ENCODE results near the gene NLGN1.
A peak's percentile ranks its signal among the peaks of the same experiment; 100 is the strongest.
"Not testable (repeated sequence)": the region's sequence is repeated elsewhere in the genome, so short reads cannot be mapped to it uniquely, and the experiment has no call there.

Gene NLGN1

GRCh38 chr3:173594881-173595280 lies 197.3 kb downstream of the NLGN1 start:
- 57% methylated on average over 3 of the region's 3 CpGs for whole genome bisulfite sequencing (ENCODE audit: insufficient coverage)
- DNase-seq; H3K9me3 ChIP-seq (ENCODE audit: control extremely low read depth in 1 of 5, control insufficient read depth in 4 of 5, insufficient read depth in 2 of 5, low read depth in 1 of 5, low read length in 4 of 5); POLR2A ChIA-PET; H3K27me3 ChIP-seq (replicated peaks in 2 of 5; ENCODE audit: control insufficient read depth in 4 of 5, insufficient read depth in 5 of 5, low read length in 4 of 5); H3K4me1 ChIP-seq (ENCODE audit: control extremely low read depth in 1 of 4, control insufficient read depth in 4 of 4, insufficient read depth in 4 of 4, low read length in 3 of 4); H3K27ac ChIP-seq (ENCODE audit: insufficient read depth in 1 of 2, low read depth in 1 of 2, low read length in 2 of 2, poor library complexity in 1 of 2, severe bottlenecking in 2 of 2); CTCF ChIA-PET; H3K36me3 ChIP-seq (ENCODE audit: control insufficient read depth in 4 of 4, insufficient read depth in 4 of 4, low read length in 3 of 4); H3K4me3 ChIP-seq (ENCODE audit: control insufficient read depth in 1 of 7, extremely low read depth in 1 of 7, insufficient read depth in 4 of 7, low read depth in 2 of 7, low read length in 6 of 7): not testable (repeated sequence)

GRCh38 chr3:173599673-173600072 lies 202.1 kb downstream of the NLGN1 start:
- WGBS (ENCODE audit: insufficient coverage) = no CpG with 5 or more reads among the region's 2 CpGs
- POLR2A ChIA-PET = no interaction called here
- Histone ChIP-seq H3K4me3 (ENCODE audit: control insufficient read depth in 1 of 7, extremely low read depth in 1 of 7, insufficient read depth in 4 of 7, low read depth in 2 of 7, low read length in 6 of 7) (no peak overlapping the region), H3K9me3 (ENCODE audit: control extremely low read depth in 1 of 5, control insufficient read depth in 4 of 5, insufficient read depth in 2 of 5, low read depth in 1 of 5, low read length in 4 of 5) (no peaks in the 10 kb centered on the region), H3K36me3 (ENCODE audit: control insufficient read depth in 4 of 4, insufficient read depth in 4 of 4, low read length in 3 of 4) (no peaks in the 10 kb centered on the region), H3K27ac (ENCODE audit: insufficient read depth in 1 of 2, low read depth in 1 of 2, low read length in 2 of 2, poor library complexity in 1 of 2, severe bottlenecking in 2 of 2) (no peak overlapping the region), H3K4me1 (ENCODE audit: control extremely low read depth in 1 of 4, control insufficient read depth in 4 of 4, insufficient read depth in 4 of 4, low read length in 3 of 4) (no peaks in the 10 kb centered on the region), H3K27me3 (replicated peaks in 2 of 5; ENCODE audit: control insufficient read depth in 4 of 5, insufficient read depth in 5 of 5, low read length in 4 of 5) (no peaks in the 10 kb centered on the region)
- DNase-seq = no peak
- CTCF ChIA-PET = no interaction called here

DNA sequence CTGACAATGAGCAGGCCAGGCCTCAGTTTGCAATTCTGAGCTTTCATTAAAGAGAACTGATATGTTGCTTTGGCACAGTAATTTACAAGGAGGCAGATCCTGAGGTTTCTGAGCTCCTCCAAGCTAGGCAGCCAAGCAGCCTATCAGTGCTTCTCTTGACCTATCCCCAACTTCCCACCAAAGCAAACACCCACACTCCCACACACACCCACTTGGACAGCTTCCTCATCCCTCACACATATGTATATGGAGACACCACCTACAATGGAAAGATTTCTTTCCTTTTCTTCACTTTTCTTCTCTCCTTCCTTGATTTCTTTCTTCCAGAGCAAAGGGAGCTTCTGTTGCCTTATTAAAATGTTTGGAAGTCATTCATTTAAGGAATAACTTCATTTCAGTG lies 217.0 kb downstream of the NLGN1 start:
- H3K27ac ChIP-seq (ENCODE audit: insufficient read depth in 1 of 2, low read depth in 1 of 2, low read length in 2 of 2, poor library complexity in 1 of 2, severe bottlenecking in 2 of 2) = no peak overlapping the region
- ChIA-PET POLR2A (no interaction called here), CTCF (no interaction called here)
- H3K9me3 ChIP-seq (ENCODE audit: control extremely low read depth in 1 of 5, control insufficient read depth in 4 of 5, insufficient read depth in 2 of 5, low read depth in 1 of 5, low read length in 4 of 5) = no peaks in the 10 kb centered on the region
- H3K4me1 ChIP-seq (ENCODE audit: control extremely low read depth in 1 of 4, control insufficient read depth in 4 of 4, insufficient read depth in 4 of 4, low read length in 3 of 4) = no peaks in the 10 kb centered on the region
- H3K27me3 ChIP-seq (replicated peaks in 2 of 5; ENCODE audit: control insufficient read depth in 4 of 5, insufficient read depth in 5 of 5, low read length in 4 of 5) = no peaks in the 10 kb centered on the region
- no peak overlapping the region for H3K4me3 ChIP-seq (ENCODE audit: control insufficient read depth in 1 of 7, extremely low read depth in 1 of 7, insufficient read depth in 4 of 7, low read depth in 2 of 7, low read length in 6 of 7)
- DNase-seq = no peak
- H3K36me3 ChIP-seq (ENCODE audit: control insufficient read depth in 4 of 4, insufficient read depth in 4 of 4, low read length in 3 of 4) = no peaks in the 10 kb centered on the region

- Histone ChIP-seq H3K4me3 (ENCODE audit: control insufficient read depth in 1 of 7, extremely low read depth in 1 of 7, insufficient read depth in 4 of 7, low read depth in 2 of 7, low read length in 6 of 7) (no peak overlapping the region), H3K27me3 (replicated peaks in 2 of 5; ENCODE audit: control insufficient read depth in 4 of 5, insufficient read depth in 5 of 5, low read length in 4 of 5) (no peaks in the 10 kb centered on the region), H3K4me1 (ENCODE audit: control extremely low read depth in 1 of 4, control insufficient read depth in 4 of 4, insufficient read depth in 4 of 4, low read length in 3 of 4) (no peaks in the 10 kb centered on the region), H3K9me3 (ENCODE audit: control extremely low read depth in 1 of 5, control insufficient read depth in 4 of 5, insufficient read depth in 2 of 5, low read depth in 1 of 5, low read length in 4 of 5) (no peaks in the 10 kb centered on the region), H3K36me3 (ENCODE audit: control insufficient read depth in 4 of 4, insufficient read depth in 4 of 4, low read length in 3 of 4) (no peaks in the 10 kb centered on the region), H3K27ac (ENCODE audit: insufficient read depth in 1 of 2, low read depth in 1 of 2, low read length in 2 of 2, poor library complexity in 1 of 2, severe bottlenecking in 2 of 2) (no peak overlapping the region)
- no peak for DNase-seq
- CTCF ChIA-PET = no interaction called here
- POLR2A ChIA-PET = no interaction called here
Observed at GRCh38 chr3:173615661-173616060, 218.1 kb downstream of the NLGN1 start.

DNA sequence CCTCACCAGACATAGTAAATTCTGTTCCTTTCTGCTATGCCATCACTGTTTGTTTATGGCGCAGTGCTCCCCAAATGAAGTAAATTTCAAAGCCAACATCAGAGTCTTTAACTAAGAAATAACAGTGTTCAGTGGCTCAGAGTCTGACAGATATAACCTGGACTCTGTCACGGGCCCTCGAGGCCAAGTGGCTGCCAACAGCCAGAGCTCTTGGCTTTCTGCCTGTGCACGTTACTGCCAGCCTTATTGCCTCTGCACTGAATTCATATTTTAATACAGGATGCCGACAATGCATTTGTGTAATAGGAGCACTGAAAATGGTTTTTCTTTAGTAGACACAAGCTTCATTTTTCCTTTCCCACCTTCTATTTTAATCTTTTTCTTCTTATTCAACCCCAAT lies 219.9 kb downstream of the NLGN1 start:
- H3K27me3 ChIP-seq (replicated peaks in 2 of 5; ENCODE audit: control insufficient read depth in 4 of 5, insufficient read depth in 5 of 5, low read length in 4 of 5) = no peaks in the 10 kb centered on the region
- no peak for DNase-seq
- H3K4me3 ChIP-seq (ENCODE audit: control insufficient read depth in 1 of 7, extremely low read depth in 1 of 7, insufficient read depth in 4 of 7, low read depth in 2 of 7, low read length in 6 of 7) = no peak overlapping the region
- CTCF ChIA-PET = no interaction called here
- no peaks in the 10 kb centered on the region for H3K36me3 ChIP-seq (ENCODE audit: control insufficient read depth in 4 of 4, insufficient read depth in 4 of 4, low read length in 3 of 4)
- no peaks in the 10 kb centered on the region for H3K9me3 ChIP-seq (ENCODE audit: control extremely low read depth in 1 of 5, control insufficient read depth in 4 of 5, insufficient read depth in 2 of 5, low read depth in 1 of 5, low read length in 4 of 5)
- H3K4me1 ChIP-seq (ENCODE audit: control extremely low read depth in 1 of 4, control insufficient read depth in 4 of 4, insufficient read depth in 4 of 4, low read length in 3 of 4) = no peaks in the 10 kb centered on the region
- no peak overlapping the region for H3K27ac ChIP-seq (ENCODE audit: insufficient read depth in 1 of 2, low read depth in 1 of 2, low read length in 2 of 2, poor library complexity in 1 of 2, severe bottlenecking in 2 of 2)
- POLR2A ChIA-PET = no interaction called here
- 98% methylated on average over 5 of the region's 5 CpGs for WGBS (ENCODE audit: insufficient coverage)

DNA sequence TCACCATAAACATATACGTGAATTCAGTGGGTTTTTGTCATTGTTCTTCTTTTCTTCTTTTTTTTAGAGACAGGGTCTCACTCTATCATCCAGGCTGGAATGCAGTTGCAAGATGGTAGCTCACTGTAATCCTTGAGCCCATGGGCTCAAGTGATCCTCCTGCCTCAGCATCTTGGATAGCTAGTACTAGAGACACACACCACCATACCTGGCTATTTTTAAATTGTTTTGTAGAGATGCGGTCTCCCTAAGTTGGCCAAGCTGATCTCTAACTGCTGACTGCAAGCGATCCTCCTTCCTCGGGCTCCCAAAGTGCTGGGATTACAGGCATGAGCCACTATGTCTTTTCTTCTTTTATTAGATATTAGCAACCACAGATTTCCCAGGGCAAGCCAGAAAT lies 220.6 kb downstream of the NLGN1 start:
- H3K27me3 ChIP-seq (replicated peaks in 2 of 5; ENCODE audit: control insufficient read depth in 4 of 5, insufficient read depth in 5 of 5, low read length in 4 of 5) = no peaks in the 10 kb centered on the region
- no peak overlapping the region for H3K4me3 ChIP-seq (ENCODE audit: control insufficient read depth in 1 of 7, extremely low read depth in 1 of 7, insufficient read depth in 4 of 7, low read depth in 2 of 7, low read length in 6 of 7)
- no peak for DNase-seq
- CTCF ChIA-PET = no interaction called here
- WGBS (ENCODE audit: insufficient coverage) = 100% methylated on average over 1 of the region's 4 CpGs
- H3K36me3 ChIP-seq (ENCODE audit: control insufficient read depth in 4 of 4, insufficient read depth in 4 of 4, low read length in 3 of 4) = no peaks in the 10 kb centered on the region
- no peaks in the 10 kb centered on the region for H3K9me3 ChIP-seq (ENCODE audit: control extremely low read depth in 1 of 5, control insufficient read depth in 4 of 5, insufficient read depth in 2 of 5, low read depth in 1 of 5, low read length in 4 of 5)
- no peak overlapping the region for H3K27ac ChIP-seq (ENCODE audit: insufficient read depth in 1 of 2, low read depth in 1 of 2, low read length in 2 of 2, poor library complexity in 1 of 2, severe bottlenecking in 2 of 2)
- H3K4me1 ChIP-seq (ENCODE audit: control extremely low read depth in 1 of 4, control insufficient read depth in 4 of 4, insufficient read depth in 4 of 4, low read length in 3 of 4) = no peaks in the 10 kb centered on the region
- POLR2A ChIA-PET = no interaction called here

DNA sequence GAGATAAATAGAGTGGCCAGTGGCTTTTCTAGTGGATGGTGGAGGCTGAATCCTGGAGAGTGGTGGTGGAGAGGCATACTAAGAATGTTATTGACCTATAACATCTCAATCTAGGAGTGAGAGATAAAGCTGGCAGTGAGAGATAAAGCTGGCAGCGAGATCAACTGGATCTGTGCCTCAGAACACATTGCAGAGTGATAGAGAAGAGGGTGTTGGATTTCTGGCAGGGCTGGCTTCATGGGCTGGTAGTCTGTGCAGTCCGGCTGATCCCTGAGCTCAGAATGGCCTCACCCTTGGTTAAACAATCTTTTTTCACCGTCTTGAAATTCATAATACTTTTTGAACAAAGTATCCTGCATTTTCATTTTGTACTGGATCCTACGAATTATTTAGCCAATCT lies 221.2 kb downstream of the NLGN1 start:
- POLR2A ChIA-PET = no interaction called here
- WGBS (ENCODE audit: insufficient coverage) = 78% methylated on average over 1 of the region's 4 CpGs

DNA sequence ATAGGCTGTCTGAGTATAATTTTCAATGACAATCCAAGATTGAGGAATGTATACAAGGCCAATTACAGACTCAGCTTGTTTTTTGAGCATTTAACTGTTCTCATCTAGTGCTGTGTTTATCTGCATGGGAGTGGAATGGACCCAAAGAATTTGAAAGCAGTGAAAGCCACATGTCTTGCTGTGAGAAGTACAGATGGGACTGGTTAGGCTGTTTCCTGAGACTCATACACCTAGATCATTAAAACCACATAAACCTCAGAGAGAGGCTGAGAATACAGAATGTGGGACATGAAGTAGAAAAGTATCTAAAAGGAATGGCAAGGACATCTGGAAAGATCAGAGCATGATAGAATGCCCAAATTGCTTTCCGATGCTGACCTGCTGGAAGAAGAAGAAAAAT lies 224.6 kb downstream of the NLGN1 start:
- 100% methylated on average over 1 of the region's 1 CpG for WGBS (ENCODE audit: insufficient coverage)
- peak in 2 of 3 donors; percentile 3 to 21 for DNase-seq
- H3K4me1 ChIP-seq (ENCODE audit: control extremely low read depth in 1 of 4, control insufficient read depth in 4 of 4, insufficient read depth in 4 of 4, low read length in 3 of 4) = no peaks in the 10 kb centered on the region
- H3K9me3 ChIP-seq (ENCODE audit: control extremely low read depth in 1 of 5, control insufficient read depth in 4 of 5, insufficient read depth in 2 of 5, low read depth in 1 of 5, low read length in 4 of 5) = no peaks in the 10 kb centered on the region
- H3K27ac ChIP-seq (ENCODE audit: insufficient read depth in 1 of 2, low read depth in 1 of 2, low read length in 2 of 2, poor library complexity in 1 of 2, severe bottlenecking in 2 of 2) = no peak overlapping the region
- ChIA-PET POLR2A (no interaction called here), CTCF (no interaction called here)
- H3K4me3 ChIP-seq (ENCODE audit: control insufficient read depth in 1 of 7, extremely low read depth in 1 of 7, insufficient read depth in 4 of 7, low read depth in 2 of 7, low read length in 6 of 7) = no peak overlapping the region
- H3K36me3 ChIP-seq (ENCODE audit: control insufficient read depth in 4 of 4, insufficient read depth in 4 of 4, low read length in 3 of 4) = no peaks in the 10 kb centered on the region
- H3K27me3 ChIP-seq (replicated peaks in 2 of 5; ENCODE audit: control insufficient read depth in 4 of 5, insufficient read depth in 5 of 5, low read length in 4 of 5) = no peaks in the 10 kb centered on the region

More for the DNA sequence above, 221.2 kb downstream of the NLGN1 start:
- H3K27ac ChIP-seq (ENCODE audit: insufficient read depth in 1 of 2, low read depth in 1 of 2, low read length in 2 of 2, poor library complexity in 1 of 2, severe bottlenecking in 2 of 2) = no peak overlapping the region
- H3K36me3 ChIP-seq (ENCODE audit: control insufficient read depth in 4 of 4, insufficient read depth in 4 of 4, low read length in 3 of 4) = no peaks in the 10 kb centered on the region
- H3K4me3 ChIP-seq (ENCODE audit: control insufficient read depth in 1 of 7, extremely low read depth in 1 of 7, insufficient read depth in 4 of 7, low read depth in 2 of 7, low read length in 6 of 7) = no peak overlapping the region
- no peaks in the 10 kb centered on the region for H3K9me3 ChIP-seq (ENCODE audit: control extremely low read depth in 1 of 5, control insufficient read depth in 4 of 5, insufficient read depth in 2 of 5, low read depth in 1 of 5, low read length in 4 of 5)
- H3K4me1 ChIP-seq (ENCODE audit: control extremely low read depth in 1 of 4, control insufficient read depth in 4 of 4, insufficient read depth in 4 of 4, low read length in 3 of 4) = no peaks in the 10 kb centered on the region
- DNase-seq = no peak
- no peaks in the 10 kb centered on the region for H3K27me3 ChIP-seq (replicated peaks in 2 of 5; ENCODE audit: control insufficient read depth in 4 of 5, insufficient read depth in 5 of 5, low read length in 4 of 5)
- CTCF ChIA-PET = no interaction called here

Measured in common myeloid progenitor, CD34-positive (primary cell).